HG03135 (cell line): ENCODE results near the gene MANEAL.
A peak's percentile ranks its signal among the peaks of the same experiment; 100 is the strongest.

Experiments used
- ATAC-seq: cut with Tn5 transposase; IDR thresholded peaks from one replicate; pipeline ENCODE4 v1.9.1; 2021; ENCODE audit warnings: mild to moderate bottlenecking, moderate library complexity; ENCODE audit not compliant: unreplicated experiment

The MANEAL gene

GRCh38 chr1:37778654-37779053 lies 15.0 kb upstream of the MANEAL start:
- ATAC-seq: no peak

DNA sequence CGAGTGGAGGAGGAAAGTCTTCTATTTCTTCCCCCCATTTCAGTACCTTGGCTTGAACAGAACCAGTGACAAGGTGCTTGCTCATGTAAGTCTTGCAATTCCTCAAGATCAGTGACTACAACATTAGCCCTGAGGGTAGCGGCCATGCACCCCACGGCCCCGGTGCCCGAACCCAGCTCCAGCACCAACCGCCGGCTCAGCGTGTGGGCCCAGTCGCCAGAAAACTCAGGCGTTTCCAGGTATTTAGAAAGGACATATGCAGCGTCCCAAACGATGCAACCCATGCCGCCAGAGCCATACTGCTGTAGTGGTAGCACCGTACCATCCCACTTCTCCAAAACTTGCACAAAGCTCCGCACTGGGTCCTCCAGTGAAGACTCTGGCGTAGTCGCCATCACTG lies 11.2 kb upstream of the MANEAL start:
- no peak for ATAC-seq

- ATAC-seq: no peak
These were observed 532 bp upstream of the MANEAL start for GRCh38 chr1:37792943-37793686.

GRCh38 chr1:37794372-37795339 lies 1.0 kb downstream of the MANEAL start:
- ATAC-seq: no peak

- no peak for ATAC-seq
These were observed 1.9 kb downstream of the MANEAL start for GRCh38 chr1:37795340-37796125.

GRCh38 chr1:37797750-37798345 lies 4.2 kb downstream of the MANEAL start:
- ATAC-seq: no peak

DNA sequence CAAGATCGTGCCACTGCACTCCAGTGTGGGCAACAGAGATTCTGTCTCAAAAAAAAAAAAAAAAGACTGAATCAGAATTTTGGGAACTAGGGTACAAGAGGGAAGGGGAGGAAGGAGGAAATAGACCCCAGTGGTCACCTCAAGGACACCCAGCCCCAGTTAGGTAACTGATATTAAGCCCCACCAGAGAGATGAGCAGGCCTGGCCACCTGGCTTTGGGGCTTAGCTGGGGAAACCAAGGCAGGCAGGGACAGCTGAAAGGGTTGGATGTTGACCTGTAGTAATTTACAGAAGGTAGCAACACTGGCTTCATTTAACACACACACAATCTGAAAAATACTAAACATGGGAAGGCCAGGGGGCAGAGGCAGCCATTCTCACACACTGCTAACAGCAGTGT lies 8.8 kb downstream of the MANEAL start:
- no peak for ATAC-seq

- no peak for ATAC-seq
These were observed 13.5 kb downstream of the MANEAL start for GRCh38 chr1:37807220-37807554.

DNA sequence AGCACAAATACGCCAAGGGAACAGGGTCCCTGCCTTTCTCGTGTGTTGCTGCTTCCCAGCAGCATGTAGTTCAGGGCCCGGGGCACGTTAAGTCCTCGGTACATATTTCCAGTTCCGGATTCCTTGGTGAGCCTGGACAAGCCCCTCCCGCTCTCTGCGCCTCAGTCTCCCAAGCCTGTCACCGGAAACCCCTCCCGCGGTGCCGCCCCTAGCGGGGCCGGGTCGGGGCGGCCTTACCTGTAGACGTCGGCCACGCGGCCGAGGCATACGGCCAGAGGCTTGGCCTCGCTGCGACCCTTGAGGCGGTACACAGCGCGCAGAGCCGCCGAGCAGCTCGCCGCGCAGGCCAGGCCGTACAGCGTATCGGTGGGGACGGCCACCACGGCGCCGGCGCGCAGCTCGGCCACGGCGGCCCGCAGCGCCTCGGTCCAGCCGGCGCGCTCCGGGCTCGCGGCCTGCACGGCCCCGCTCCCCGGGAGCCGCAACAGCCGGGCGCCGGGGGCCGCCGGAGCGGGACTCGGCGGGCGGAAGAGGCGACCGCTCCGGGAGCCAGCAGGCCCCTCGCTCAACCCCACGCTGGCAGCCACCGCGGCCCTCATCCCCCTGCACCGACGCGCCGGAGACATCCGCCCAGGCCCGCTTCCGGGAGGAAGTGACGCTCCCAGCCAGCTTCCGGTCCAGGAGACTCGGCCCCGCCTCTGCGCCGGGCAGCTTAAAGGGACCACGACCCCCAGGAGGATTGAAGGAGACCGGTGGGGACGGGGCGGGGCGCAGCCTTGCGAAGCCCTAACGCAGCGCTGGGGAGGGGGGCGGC lies 14.1 kb downstream of the MANEAL start, which contains the start of the genes C1orf122 and YRDC:
Gene C1orf122, plus strand, starts transcription at position 236 of the 814 bp plus-strand sequence. CDS start 615 bp downstream, outside the sequence.
Gene YRDC, minus strand, starts transcription at position 654 of the 814 bp plus-strand sequence. Its CDS starts 28 bp downstream, at position 626.
- ATAC-seq: peak; percentile 86

GRCh38 chr1:37808369-37809319 lies 15.0 kb downstream of the MANEAL start:
- ATAC-seq: peak; percentile 36

DNA sequence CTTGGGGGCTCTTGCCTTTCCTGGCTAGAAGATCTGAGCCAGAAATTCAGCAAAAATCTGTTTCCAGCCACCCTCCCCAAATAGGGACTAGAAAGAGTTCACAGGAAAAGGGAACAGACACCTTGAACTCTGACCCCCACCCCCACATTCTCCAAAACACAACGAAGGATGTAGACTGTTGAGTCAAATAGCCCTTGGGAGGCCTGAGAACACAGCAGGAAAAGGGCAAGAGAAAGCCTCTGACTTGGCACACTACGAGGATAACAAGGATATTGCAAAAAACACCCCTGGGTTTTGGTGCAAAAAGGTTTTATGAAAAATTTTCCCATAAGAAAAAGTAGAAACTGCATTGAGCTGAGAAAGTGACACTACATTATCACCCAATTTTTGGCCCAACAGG lies 16.3 kb downstream of the MANEAL start:
- ATAC-seq: no peak

- ATAC-seq: no peak
These were observed 17.5 kb downstream of the MANEAL start for GRCh38 chr1:37811027-37811655.

DNA sequence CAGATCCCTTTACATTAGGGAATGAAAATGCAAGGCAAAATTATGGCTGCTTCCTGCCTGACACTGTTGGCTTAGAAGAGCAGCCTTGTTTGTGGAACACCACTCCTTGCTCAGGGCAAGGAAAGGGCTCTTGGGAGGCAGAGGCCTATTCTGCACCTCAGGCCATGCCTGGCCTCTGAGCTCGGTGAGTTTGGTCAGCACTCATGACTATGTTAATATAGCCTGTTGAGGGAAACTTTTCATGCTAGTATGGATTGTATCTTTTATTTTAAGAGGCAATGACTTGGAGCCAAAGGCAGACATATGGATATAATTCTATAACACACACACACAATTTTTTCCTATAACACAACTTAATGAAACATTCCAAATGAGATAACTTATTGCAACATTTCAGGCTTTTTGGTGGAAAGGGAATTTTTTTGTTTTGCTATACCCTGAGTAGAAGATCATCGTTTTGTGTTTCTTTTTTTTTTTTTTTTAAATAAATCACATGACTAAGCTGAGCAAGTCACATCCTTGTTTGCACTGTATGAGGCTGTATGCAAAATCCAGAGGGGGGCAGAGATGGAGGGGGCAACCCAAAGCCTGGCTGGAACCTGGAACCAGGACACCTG lies 20.0 kb downstream of the MANEAL start:
- ATAC-seq: no peak

GRCh38 chr1:37814252-37814651 lies 20.6 kb downstream of the MANEAL start:
- ATAC-seq: no peak

DNA sequence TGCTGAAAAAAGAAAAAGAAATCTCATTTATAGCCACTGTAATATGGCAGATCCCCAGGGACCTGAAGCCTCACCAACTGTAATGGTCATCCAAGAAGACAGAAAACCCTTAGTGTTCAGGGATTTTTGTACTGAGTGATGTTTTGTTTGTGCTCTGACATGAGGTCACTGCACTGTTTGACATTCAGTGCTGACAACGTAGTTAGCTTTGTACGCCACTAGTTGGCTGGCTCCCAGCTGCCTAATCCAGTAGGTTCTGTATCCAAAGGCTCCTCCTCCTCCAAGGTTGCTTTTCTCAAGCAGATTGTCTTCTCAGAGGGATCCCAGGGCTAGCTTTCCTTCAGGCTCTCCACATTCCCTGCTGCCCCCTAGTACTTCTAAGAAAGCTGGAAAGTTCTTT lies 23.8 kb downstream of the MANEAL start:
- ATAC-seq: no peak

DNA sequence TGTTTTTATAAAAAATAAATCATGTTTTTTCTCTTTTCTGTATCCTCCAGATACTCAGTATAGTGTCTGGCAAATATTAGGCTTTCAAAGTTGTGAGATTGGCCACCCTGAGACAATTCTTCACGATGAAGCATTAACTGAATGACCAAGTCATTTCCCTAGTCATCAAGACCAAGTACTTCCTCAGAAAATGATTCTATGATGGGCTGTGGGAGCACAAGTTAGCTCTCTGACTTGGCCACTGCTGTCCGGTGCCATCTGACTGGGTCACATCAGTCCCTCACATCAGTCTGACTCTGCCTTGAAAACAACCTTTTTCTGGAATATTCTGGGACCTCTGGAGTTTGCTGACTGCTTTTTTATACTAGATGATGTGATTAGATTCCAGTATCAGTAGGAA lies 27.8 kb downstream of the MANEAL start:
- no peak for ATAC-seq

- no peak for ATAC-seq
These were observed 29.5 kb downstream of the MANEAL start for GRCh38 chr1:37822906-37823815.
